DND-41 (cell line): ENCODE data around the gene SEMA3E.

ENCODE experiments used
- CTCF ChIP-seq: IDR thresholded peaks from 2 replicates; pipeline ENCODE4 v1.5.1; 2012; ENCODE audit warnings: borderline replicate concordance, low read length, moderate library complexity, mild to moderate bottlenecking; ENCODE audit not compliant: poor library complexity, severe bottlenecking; ENCODE audit errors: extremely low read depth
- EZH2 ChIP-seq: IDR thresholded peaks from 3 replicates; pipeline ENCODE4 v1.6.1; 2012; ENCODE audit warnings: borderline replicate concordance, low read depth, mild to moderate bottlenecking, moderate library complexity, low read length, inconsistent platforms; ENCODE audit not compliant: severe bottlenecking

- TF ChIP-seq EZH2 (no peak), CTCF (no peak)
These were observed 32.4 kb upstream of the SEMA3E start for GRCh38 chr7:83681200-83681778.
